G401 (cell line): Measurements from ENCODE around the gene HIPK4. TPM values are rescaled to one million over a fixed set of nuclear protein-coding genes. Genes with fewer than 3 reads are reported as not detected.
"Not testable (repeated sequence)": the region's sequence is repeated elsewhere in the genome, so short reads cannot be mapped to it uniquely, and the experiment has no call there.

Experiments
- DNase-seq: peaks from one replicate; pipeline ENCODE4 v3.0.0-alpha.2; 2015; ENCODE audit warnings: low spot score
- in situ Hi-C: cut with HindIII; loops from 2 replicates; pipeline ENCODE4 v1.10.0; 2016; ENCODE audit warnings: low sequenced_read_pairs, mixed read lengths
- total RNA-seq: library from RNA; depleted of rRNA; stranded (reverse); fragments of >200 nt; shearing (Covaris generic); gene quantifications from 2 replicates; pipeline ENCODE4 v1.2.3, GENCODE V29; 2014; rRNA removed

Gene HIPK4
- not detected in 2 replicates for total RNA-seq

- in situ Hi-C loops, result no loop called here
- DNase-seq, result no peak
These were observed at the start of gene HIPK4 for GRCh38 chr19:40390084-40390742. Gene HIPK4, minus strand, starts transcription at chr19:40390181. Its CDS starts 279 bp downstream, at chr19:40389902.

DNA sequence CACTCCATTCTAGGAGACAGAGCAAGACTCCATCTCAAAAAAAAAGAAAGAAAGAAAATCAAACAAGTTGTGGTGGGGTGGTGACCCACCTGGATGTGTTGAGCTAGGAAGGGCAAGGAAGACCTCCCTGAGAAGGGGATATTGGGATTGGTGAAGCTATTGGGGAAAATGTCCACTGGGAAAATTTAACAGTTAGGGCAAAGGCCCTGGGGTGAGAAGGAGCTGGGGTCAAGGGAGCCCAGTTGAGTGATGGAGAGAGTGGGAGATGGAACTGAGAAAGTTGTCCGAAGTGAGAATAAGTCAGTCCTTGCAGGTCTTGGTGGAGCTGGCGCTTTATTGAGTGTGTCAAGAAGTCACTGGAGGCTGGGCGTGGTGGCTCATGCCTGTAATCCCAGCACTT, 48.3 kb upstream of the HIPK4 start:
- in situ Hi-C loops, result no loop called here
- DNase-seq, result no peak

DNA sequence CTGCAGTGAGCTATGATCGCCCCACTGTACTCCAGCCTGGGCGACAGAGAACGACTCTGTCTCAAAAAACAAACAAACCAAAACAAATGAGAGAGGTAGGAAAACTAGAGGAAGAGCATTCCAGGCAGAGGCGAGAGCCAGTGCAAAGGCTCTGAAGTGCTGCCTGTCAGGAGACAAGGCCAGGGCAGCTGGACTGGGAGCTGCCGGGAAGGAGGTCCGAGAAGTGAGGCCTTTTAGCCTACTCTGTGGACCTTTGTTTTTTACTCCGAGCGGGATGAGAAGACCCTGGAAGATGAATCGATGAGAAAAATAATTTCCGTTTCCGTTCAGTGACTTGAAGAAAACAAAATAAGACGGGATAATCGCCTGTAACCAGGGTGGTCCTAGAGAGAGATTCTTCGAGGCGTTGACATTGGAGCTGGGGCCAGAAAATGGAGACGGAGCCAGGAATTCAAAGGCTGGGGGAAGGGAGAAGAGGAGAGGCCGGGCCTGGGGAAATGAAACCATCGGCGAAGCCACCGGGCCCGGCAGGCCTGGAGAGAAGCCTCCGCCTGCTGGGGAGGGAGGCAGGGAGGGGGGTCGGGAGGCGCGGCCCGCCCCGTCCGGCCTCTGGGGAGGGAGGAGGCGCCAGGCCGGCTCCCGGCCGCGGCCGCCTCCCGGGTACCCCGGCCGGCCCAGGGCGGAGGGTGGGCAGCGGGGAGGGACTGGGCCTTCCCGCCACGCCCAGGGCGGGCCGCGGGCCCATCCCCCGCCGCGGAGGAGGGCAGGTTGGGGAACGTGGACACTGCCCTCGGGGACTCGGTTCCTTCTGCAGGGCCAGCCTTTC, 43.6 kb upstream of the HIPK4 start:
- DNase-seq, result peak; percentile 74
- in situ Hi-C loops, result no loop called here

- DNase-seq, in situ Hi-C loops: not testable (repeated sequence)
These were observed 42.8 kb upstream of the HIPK4 start for GRCh38 chr19:40432760-40433159.

- in situ Hi-C loops, result no loop called here
- DNase-seq, result no peak
These were observed 41.7 kb upstream of the HIPK4 start for GRCh38 chr19:40431698-40432097.

GRCh38 chr19:40430242-40430641, 40.3 kb upstream of the HIPK4 start:
- in situ Hi-C loops, DNase-seq: not testable (repeated sequence)

- in situ Hi-C loops, DNase-seq: not testable (repeated sequence)
These were observed 38.2 kb upstream of the HIPK4 start for GRCh38 chr19:40428197-40428596.

DNA sequence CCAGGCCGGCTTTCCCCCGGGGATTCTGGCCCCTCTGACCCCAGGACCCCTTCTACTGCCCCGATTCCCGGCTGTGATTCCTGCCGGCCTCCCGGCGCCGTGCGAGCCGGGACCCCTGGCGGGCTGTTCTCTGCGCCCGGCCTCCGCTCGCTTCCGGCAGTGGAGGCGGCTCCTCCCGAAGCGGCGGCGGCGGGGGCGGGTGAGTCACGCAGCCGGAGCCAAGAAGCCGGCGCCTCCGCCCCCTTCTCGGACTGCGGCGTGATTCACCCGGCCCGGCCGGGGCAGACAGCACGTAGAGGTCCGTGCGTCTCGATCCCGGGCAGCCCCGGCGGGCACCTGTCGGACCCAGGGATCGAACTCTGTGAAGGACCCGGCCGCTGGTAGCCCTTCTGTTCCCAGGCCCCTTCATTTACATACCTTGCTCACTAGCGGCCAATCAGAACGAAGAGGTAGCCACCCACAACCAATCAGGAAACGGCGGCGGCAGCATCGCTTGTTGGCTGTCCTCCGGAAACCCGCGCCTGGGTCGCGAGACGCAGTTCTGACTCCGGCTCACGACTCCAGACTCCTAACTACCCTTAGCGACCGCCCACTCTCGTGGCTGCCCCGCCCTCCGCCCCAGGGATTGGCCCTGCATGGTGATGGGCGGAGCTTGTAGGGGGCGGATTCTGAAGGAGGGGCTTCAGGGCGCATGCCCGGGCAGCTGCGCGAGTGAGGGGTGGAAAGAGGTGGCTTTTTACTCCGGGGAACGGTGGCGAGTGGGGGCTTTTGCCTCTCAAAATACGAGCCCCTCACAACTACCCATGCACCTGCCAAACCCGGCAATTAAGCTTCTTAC, 35.7 kb upstream of the HIPK4 start, which contains the start of gene SERTAD1:
TSS of gene SERTAD1 (minus strand) at position 543 of the 838 bp plus-strand sequence. CDS start 2,446 bp downstream, outside the sequence.
- DNase-seq, result peak; percentile 100
- in situ Hi-C loops, result no loop called here

DNA sequence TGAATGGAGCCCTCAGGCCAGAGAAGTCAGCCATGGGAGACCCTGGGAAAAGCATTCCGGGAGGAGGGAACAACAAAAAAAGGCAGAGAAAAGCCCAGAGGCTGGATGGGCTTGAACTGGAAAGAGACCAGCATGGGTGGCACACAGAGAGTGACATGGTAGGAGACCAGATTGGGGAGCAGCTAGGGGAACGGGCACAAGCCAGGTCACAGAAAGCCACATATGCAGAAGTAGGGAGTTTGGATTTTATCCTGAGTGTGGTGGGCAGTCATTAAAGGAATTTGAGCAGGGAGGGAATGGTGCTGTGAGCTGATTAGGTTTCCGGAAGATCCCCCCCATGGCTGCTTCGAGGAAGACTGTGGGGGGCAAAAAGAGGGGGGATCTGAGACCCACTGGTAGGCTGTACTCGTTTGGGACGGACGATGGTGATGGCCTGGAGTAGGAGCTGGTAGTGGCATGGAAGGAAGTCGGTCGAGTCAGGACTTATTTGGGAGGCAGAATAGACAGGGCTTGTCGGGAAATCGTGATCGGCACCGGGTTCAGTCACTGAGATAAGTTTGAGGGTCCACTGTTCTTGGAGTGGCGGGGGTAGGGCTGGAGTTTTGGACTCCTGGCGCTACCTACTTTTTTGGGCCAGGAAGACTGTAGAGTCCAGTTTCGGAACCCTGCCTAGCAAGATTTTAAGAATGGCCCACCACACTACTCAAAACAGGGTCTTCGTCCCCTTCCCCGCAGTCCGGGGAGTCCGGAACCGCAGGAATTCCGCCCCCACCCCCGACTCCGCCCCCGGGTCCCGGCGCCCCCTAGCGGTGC, 34.9 kb upstream of the HIPK4 start:
- in situ Hi-C loops, result no loop called here
- DNase-seq, result no peak

DNA sequence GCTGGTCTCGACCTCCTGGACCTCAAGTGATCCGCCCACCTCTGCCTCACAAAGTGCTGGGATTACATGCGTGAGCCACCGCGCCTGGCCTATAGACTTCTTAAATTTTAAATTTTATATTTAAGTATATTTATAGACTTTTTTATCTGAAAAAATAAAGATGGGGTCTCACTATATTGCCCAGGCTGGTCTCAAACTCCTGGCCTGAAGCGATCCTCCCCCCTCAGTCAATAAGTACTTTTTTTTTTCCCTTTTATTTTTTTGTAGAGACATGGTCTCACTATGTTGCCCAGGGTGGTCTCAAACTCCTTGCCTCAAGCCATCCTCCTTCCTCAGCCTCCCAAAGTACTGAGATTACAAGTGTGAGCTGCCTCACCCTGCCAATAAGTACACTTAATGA, 34.0 kb upstream of the HIPK4 start:
- no peak for DNase-seq
- in situ Hi-C loops, result no loop called here

DNA sequence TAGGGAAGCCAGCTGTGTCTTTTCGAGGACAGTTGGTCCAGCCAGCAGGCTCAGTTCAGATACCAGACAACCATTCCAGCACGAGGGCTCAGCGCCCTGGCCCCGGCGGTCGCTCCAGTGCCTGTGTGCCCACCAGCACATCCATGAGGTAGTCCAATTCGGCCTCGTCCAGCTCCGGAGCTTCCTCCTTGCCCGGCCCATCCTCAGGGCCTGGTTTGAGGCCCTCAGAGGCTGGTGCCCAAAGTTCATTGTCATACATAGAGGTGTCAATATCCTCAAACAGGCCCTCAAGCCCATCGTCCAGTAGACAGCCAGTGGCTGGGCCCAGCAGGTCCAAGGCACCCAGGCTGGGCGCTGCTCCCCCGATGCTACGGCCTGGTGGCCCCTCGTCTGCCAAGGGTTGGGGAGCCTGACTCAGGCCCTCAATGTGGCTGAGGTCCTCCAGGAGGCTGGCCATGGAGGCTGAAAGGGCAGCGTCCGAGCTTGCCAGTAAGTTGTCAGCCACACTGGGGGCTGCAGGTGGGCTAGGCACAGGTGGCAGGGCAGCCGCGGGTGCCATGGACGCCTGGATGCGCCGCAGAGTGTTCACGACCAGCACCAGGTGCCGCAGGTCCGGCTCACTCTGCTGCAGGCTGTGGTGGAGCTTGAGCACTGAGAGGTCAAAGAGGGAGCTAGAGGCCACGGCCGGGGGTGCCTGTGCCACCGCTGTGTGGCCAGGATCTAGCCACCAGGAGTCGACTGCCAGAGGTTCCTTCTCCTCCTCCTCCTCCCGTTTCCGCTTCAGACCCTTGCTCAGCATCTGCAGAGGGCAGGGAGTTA, 33.0 kb upstream of the HIPK4 start:
- in situ Hi-C loops, result no loop called here

GRCh38 chr19:40421993-40422747, 32.2 kb upstream of the HIPK4 start:
- in situ Hi-C loops, result no loop called here
- DNase-seq, result no peak

More for the DNA sequence above, 33.0 kb upstream of the HIPK4 start:
- no peak for DNase-seq

DNA sequence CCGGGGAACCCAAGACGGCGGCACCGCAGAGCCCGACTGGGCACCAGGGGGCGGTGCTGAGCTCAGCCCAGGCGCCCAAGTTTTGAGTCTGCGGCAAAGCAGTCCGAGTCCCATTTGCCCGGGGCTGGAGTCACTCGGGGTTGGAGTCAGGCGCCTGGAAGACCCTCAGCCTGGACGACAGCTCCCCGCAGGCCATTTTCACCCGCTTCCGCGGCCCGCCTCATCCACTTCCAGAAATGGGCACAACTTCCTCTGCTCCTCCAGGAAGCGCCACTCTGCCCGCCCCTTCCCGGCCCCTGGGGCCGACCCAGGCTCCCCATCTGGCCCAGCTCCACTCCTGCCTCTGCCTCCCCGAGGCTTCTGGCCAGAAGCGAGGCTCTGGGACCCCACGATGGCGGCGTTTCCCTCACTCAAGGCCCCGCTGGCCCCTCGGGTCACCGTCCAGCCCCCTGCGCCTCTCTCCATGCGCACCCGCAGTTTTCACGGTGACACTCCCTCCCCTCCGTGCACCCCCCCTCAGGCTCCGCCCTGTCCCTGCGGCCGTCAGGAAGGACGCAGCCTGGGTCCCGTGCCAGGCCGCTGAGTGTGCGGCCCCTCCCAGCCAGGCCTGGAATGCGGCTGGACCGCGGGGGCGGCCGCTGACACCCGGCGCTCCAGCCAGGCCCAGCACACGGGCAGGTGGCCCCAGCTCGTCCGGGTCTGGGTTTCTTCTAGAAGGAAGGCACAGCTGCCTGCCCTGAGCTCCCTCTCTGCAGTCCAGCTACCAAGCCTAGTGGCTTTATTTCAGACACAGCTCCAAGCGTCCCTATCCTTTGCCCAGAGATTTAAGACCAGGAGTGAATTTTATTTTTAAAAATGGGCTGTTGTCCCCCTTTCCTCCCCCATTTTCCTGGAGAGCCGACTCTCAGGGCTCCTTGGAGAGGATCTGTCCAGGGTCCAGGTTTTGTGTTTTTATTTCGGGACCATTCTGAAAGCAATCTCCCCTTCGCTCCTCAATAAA, 31.1 kb upstream of the HIPK4 start:
- DNase-seq, result peak; percentile 94
- in situ Hi-C loops, result no loop called here

- in situ Hi-C loops, result no loop called here
These were observed 30.4 kb upstream of the HIPK4 start for GRCh38 chr19:40420451-40420765.

GRCh38 chr19:40419780-40420179, 29.8 kb upstream of the HIPK4 start:
- in situ Hi-C loops, result no loop called here

More at GRCh38 chr19:40420451-40420765, 30.4 kb upstream of the HIPK4 start:
- no peak for DNase-seq

GRCh38 chr19:40419066-40419612, 29.2 kb upstream of the HIPK4 start:
- in situ Hi-C loops, result no loop called here
- no peak for DNase-seq

More at GRCh38 chr19:40419780-40420179, 29.8 kb upstream of the HIPK4 start:
- no peak for DNase-seq
